Left ventricle myocardium inferior (tissue), 1 donor: Measurements from ENCODE around the gene XG. TPM values are rescaled to one million over a fixed set of nuclear protein-coding genes. Genes with fewer than 3 reads are reported as not detected.
"Not testable (repeated sequence)": the region's sequence is repeated elsewhere in the genome, so short reads cannot be mapped to it uniquely, and the experiment has no call there.

Experiments used
- DNase-seq: peaks from one replicate; pipeline ENCODE4 v3.0.0-alpha.2; 2020
- H3K27ac ChIP-seq: fragments of 200-600 bp; replicated peaks from 2 replicates; pipeline ENCODE4 v1.8.0; 2021
- H3K27me3 ChIP-seq: fragments of 200-600 bp; 2 replicates; pipeline ENCODE4 v1.8.0; 2021; ENCODE audit warnings: low read depth
- H3K36me3 ChIP-seq: fragments of 200-600 bp; 2 replicates; pipeline ENCODE4 v1.8.0; 2021
- H3K4me1 ChIP-seq: fragments of 200-600 bp; 2 replicates; pipeline ENCODE4 v1.8.0; 2021
- H3K4me3 ChIP-seq: fragments of 200-600 bp; 2 replicates; pipeline ENCODE4 v1.8.0; 2021; ENCODE audit warnings: mild to moderate bottlenecking, moderate library complexity
- H3K9me3 ChIP-seq: fragments of 200-600 bp; replicated peaks from 2 replicates; pipeline ENCODE4 v1.8.0; 2021
- CTCF ChIP-seq: fragments of 200-600 bp; IDR thresholded peaks from 2 replicates; pipeline ENCODE4 v1.8.0; 2021; ENCODE audit warnings: antibody characterized with exemption, mild to moderate bottlenecking, borderline replicate concordance
- intact Hi-C: fragments of 100-400 bp; cut with micrococcal nuclease; formaldehyde crosslinking; loops from one replicate; pipeline ENCODE4 v1.11.0; 2022
- total RNA-seq: library from RNA; stranded (reverse); fragmentation: NEBNext Ultra II Directional; extraction: Animal tissue kit (Norgen Biotek cat#: 25700); gene quantifications from one replicate; pipeline ENCODE4 v1.2.1, GENCODE V29; 2021
- donor health status: DM: no; HTN: yes; CAD: no; lungs with severe emphysema.

The XG gene
- total RNA-seq, 1 donor from 2014 or later: 0.63 TPM

GRCh38 chrX:2751291-2751690 lies 549 bp upstream of the XG start:
- Histone ChIP-seq H3K36me3 (no peaks in the 10 kb centered on the region), H3K9me3 (no peaks in the 10 kb centered on the region), H3K4me1 (peaks cover 8% of the 10 kb centered on the region), H3K4me3 (no peak overlapping the region), H3K27ac (no peak overlapping the region), H3K27me3 (no peaks in the 10 kb centered on the region)
- no peak for DNase-seq
- intact Hi-C loops: no loop called here
- TF ChIP-seq CTCF: no peak

DNA sequence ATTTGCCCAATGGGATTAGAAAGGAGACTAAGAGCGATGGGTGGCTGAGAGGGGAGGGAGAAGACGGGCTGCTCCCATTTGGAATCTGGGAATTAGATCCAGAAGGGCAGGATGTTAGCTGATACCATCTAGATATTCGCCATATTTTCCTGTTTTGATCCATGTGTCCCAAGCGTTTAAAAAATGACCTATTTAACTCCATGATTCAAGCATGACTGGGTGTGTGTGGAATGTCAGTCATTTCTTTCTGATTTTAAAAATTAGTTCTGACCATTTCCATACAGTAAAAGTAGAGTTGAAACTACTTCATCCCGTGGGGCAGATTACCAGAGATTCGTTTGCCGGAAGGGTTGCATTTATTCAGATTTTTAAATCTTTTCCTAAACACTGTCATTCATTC lies 601 bp downstream of the XG start:
- H3K4me1 ChIP-seq, intact Hi-C loops, H3K36me3 ChIP-seq, H3K9me3 ChIP-seq, H3K27ac ChIP-seq, DNase-seq, H3K4me3 ChIP-seq, H3K27me3 ChIP-seq: not testable (repeated sequence)

GRCh38 chrX:2755163-2755715 lies 3.4 kb downstream of the XG start:
- H3K36me3 ChIP-seq, H3K27me3 ChIP-seq, intact Hi-C loops, H3K27ac ChIP-seq, H3K9me3 ChIP-seq, DNase-seq, H3K4me1 ChIP-seq, H3K4me3 ChIP-seq: not testable (repeated sequence)

DNA sequence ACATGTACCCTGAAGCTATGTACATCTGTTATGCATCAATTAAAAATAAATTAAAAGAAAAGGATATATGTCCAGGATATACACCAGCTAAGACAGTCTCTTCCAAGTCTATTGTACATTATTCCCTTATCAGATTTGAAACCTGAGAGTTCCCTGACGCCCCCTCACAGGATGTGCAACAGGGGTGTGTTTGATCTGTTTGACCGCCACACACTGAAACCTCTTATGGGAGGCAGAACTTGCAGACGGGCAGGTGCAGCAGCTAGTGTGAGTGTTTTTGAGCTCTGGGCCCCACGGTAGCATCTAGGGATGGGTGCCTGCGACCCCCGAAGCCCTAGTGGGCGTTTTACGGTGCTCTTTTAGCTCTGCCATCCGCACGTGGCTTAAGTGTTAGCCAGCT lies 4.7 kb downstream of the XG start:
- Histone ChIP-seq H3K9me3 (no peaks in the 10 kb centered on the region), H3K36me3 (no peaks in the 10 kb centered on the region), H3K27ac (no peak overlapping the region), H3K4me1 (no peaks in the 10 kb centered on the region), H3K27me3 (no peaks in the 10 kb centered on the region), H3K4me3 (no peak overlapping the region)
- TF ChIP-seq CTCF: no peak
- no peak for DNase-seq
- intact Hi-C loops: no loop called here

GRCh38 chrX:2761246-2761645 lies 9.4 kb downstream of the XG start:
- no peaks in the 10 kb centered on the region for H3K36me3 ChIP-seq
- no peak overlapping the region for H3K4me3 ChIP-seq
- intact Hi-C loops: no loop called here
- no peak overlapping the region for H3K27ac ChIP-seq
- H3K9me3 ChIP-seq: no peaks in the 10 kb centered on the region
- no peaks in the 10 kb centered on the region for H3K27me3 ChIP-seq
- H3K4me1 ChIP-seq: no peaks in the 10 kb centered on the region
- no peak for DNase-seq
- no peak for TF ChIP-seq CTCF

DNA sequence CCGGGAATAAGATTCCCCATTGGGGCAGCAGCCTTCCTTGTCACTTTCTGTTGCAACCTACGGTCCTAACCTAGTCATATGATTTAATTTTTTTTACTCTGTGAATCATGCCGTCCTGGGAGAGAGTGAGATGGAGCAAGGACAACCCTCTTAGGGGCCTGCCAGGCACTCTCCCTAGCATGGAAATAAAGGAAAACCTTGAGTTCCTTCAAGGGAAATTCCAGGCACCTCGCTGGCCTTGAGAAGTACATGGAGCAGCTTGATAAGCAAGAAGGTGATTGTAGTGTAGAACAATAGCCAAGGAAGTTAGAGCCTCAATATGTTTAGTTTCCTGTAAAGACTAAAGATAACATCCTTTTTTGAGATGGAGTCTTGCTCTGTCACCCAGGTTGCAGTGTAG lies 10.8 kb downstream of the XG start:
- H3K27me3 ChIP-seq, intact Hi-C loops, H3K36me3 ChIP-seq, H3K4me1 ChIP-seq, DNase-seq, H3K27ac ChIP-seq, H3K4me3 ChIP-seq, H3K9me3 ChIP-seq: not testable (repeated sequence)

GRCh38 chrX:2764766-2765548 lies 13.1 kb downstream of the XG start:
- H3K27me3 ChIP-seq, intact Hi-C loops, DNase-seq, H3K4me1 ChIP-seq, H3K4me3 ChIP-seq, H3K36me3 ChIP-seq, H3K27ac ChIP-seq, H3K9me3 ChIP-seq: not testable (repeated sequence)
